MCF 10A (cell line): Measurements from ENCODE around the gene CSRNP3. TPM values are rescaled to one million over a fixed set of nuclear protein-coding genes. Genes with fewer than 3 reads are reported as not detected.

Experiments used
- BruUV-seq: library from RNA; stranded (reverse); fragments of 400-500 nt; replicated peaks from 2 replicates; lab custom pipeline; 2021; lab: Mats Ljungman, UMichigan
- CTCF ChIA-PET: fragments of 300-600 bp; sonication (Branson Sonifier 250); formaldehyde crosslinking; extraction: SDS; loops from one replicate; lab custom pipeline; 2021; ENCODE audit warnings: antibody characterized with exemption, inconsistent platforms; lab: Yijun Ruan, JAX
- POLR2A ChIA-PET: fragments of 300-600, 350-650 bp; sonication (Branson Sonifier 250); formaldehyde crosslinking; extraction: SDS; loops from one replicate; lab custom pipeline; 2020; ENCODE audit warnings: antibody characterized with exemption, inconsistent platforms; lab: Yijun Ruan, JAX
- DNase-seq: peaks from one replicate; pipeline ENCODE4 v3.0.0-alpha.2; 2018; ENCODE audit not compliant: unreplicated experiment
- H3K27ac Mint-ChIP-seq: one replicate; pipeline ENCODE4 v1.8.0; 2022; ENCODE audit warnings: mild to moderate bottlenecking, low read depth, mixed read lengths; ENCODE audit not compliant: unreplicated experiment
- H3K27me3 Mint-ChIP-seq: one replicate; pipeline ENCODE4 v1.8.0; 2022; ENCODE audit warnings: mixed read lengths; ENCODE audit not compliant: insufficient read depth, unreplicated experiment
- H3K36me3 Mint-ChIP-seq: one replicate; pipeline ENCODE4 v1.8.0; 2022; ENCODE audit warnings: mild to moderate bottlenecking, moderate library complexity, mixed read lengths; ENCODE audit not compliant: insufficient read depth, unreplicated experiment
- H3K4me1 Mint-ChIP-seq: one replicate; pipeline ENCODE4 v1.8.0; 2022; ENCODE audit warnings: mixed read lengths; ENCODE audit not compliant: insufficient read depth, unreplicated experiment
- H3K4me3 Mint-ChIP-seq: one replicate; pipeline ENCODE4 v1.8.0; 2022; ENCODE audit warnings: mild to moderate bottlenecking, moderate library complexity, mixed read lengths; ENCODE audit not compliant: unreplicated experiment
- H3K9me3 Mint-ChIP-seq: one replicate; pipeline ENCODE4 v1.8.0; 2022; ENCODE audit warnings: mixed read lengths; ENCODE audit not compliant: unreplicated experiment
- CTCF ChIP-seq: fragments of 200-600 bp; IDR thresholded peaks from one replicate; pipeline ENCODE4 v1.8.0; 2022; ENCODE audit warnings: antibody characterized with exemption, mild to moderate bottlenecking; ENCODE audit not compliant: unreplicated experiment
- intact Hi-C: fragments of 100-400 bp; cut with micrococcal nuclease; formaldehyde crosslinking; loops from 2 replicates; pipeline ENCODE4 v1.14.1; 2022
- total RNA-seq: library from RNA; stranded (reverse); gene quantifications from 2 replicates; pipeline ENCODE4 v1.2.3, GENCODE V29; 2022

Gene CSRNP3
- total RNA-seq, 1 experiment from 2014 or later: 0.33 TPM

GRCh38 chr2:165529130-165529529 lies 59.6 kb downstream of the CSRNP3 start:
- H3K27ac Mint-ChIP-seq: no peak overlapping the region
- H3K4me3 Mint-ChIP-seq: no peak overlapping the region
- no TSS peak for BruUV-seq
- intact Hi-C loops: no loop called here
- peaks cover 7% of the 10 kb centered on the region for H3K9me3 Mint-ChIP-seq
- H3K4me1 Mint-ChIP-seq: no peaks in the 10 kb centered on the region
- H3K27me3 Mint-ChIP-seq: peaks cover 26% of the 10 kb centered on the region
- CTCF ChIA-PET: no interaction called here
- DNase-seq: peak; percentile 4
- POLR2A ChIA-PET: no interaction called here
- H3K36me3 Mint-ChIP-seq: no peaks in the 10 kb centered on the region
- no peak for TF ChIP-seq CTCF

- Mint-ChIP-seq H3K9me3 (no peaks in the 10 kb centered on the region), H3K4me1 (no peaks in the 10 kb centered on the region), H3K36me3 (no peaks in the 10 kb centered on the region), H3K4me3 (no peak overlapping the region), H3K27me3 (peaks cover 45% of the 10 kb centered on the region), H3K27ac (no peak overlapping the region)
- ChIA-PET CTCF (interaction anchor here (0.7 kb wide), 1 partner anchor 17 kb away, joined by 3 read pairs; no protein-coding TSS in a partner anchor), POLR2A (no interaction called here)
- intact Hi-C loops: no loop called here
- no peak for TF ChIP-seq CTCF
- no peak for DNase-seq
- no TSS peak for BruUV-seq
These were observed 63.8 kb downstream of the CSRNP3 start for GRCh38 chr2:165533331-165533730.

DNA sequence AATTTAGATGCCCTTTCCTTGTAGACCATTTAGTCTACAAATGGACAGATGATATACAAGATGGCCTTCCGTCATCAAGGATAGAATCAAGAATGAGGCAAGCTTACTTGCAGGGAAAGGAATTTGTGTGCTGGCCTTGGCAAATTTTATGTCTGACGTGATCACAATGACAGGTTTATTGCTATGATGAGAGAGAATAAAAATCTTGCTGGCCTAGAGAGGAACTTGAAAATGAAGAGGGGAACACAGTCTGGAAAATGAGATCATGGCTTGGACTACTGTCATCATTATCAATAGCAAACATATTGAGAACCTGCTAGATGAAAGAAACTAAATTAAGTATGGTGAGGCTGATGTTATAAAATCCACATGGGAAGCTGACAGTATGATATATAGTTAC lies 66.0 kb downstream of the CSRNP3 start:
- no TSS peak for BruUV-seq
- Mint-ChIP-seq H3K4me3 (no peak overlapping the region), H3K9me3 (no peaks in the 10 kb centered on the region), H3K36me3 (no peaks in the 10 kb centered on the region), H3K27me3 (peaks cover 67% of the 10 kb centered on the region), H3K27ac (no peak overlapping the region), H3K4me1 (no peaks in the 10 kb centered on the region)
- POLR2A ChIA-PET: no interaction called here
- intact Hi-C loops: no loop called here
- TF ChIP-seq CTCF: no peak
- no peak for DNase-seq
- CTCF ChIA-PET: interaction anchor here (0.5 kb wide), 1 partner anchor 593 kb away, joined by 4 read pairs; the partner anchor contains the start of gene SCN1A

GRCh38 chr2:165536851-165537499 lies 67.5 kb downstream of the CSRNP3 start:
- POLR2A ChIA-PET: interaction anchor here (0.7 kb wide), 1 partner anchor 523 kb away, joined by 5 read pairs; no protein-coding TSS in a partner anchor
- intact Hi-C loops: no loop called here
- no TSS peak for BruUV-seq
- Mint-ChIP-seq H3K27me3 (peaks cover 70% of the 10 kb centered on the region), H3K36me3 (no peaks in the 10 kb centered on the region), H3K27ac (no peak overlapping the region), H3K9me3 (no peaks in the 10 kb centered on the region), H3K4me1 (no peaks in the 10 kb centered on the region), H3K4me3 (no peak overlapping the region)
- TF ChIP-seq CTCF: no peak
- DNase-seq: no peak
- CTCF ChIA-PET: no interaction called here
